Measurements from ENCODE around the gene HOXD3. TPM values are rescaled to one million over a fixed set of nuclear protein-coding genes. Genes with fewer than 3 reads are reported as not detected.

HOXD3 gene
- total and polyA plus RNA-seq, 2 of the 8 experiments (the other 6 are each of a cell fraction or from before 2014, with no cell fraction given), result not detected

DNA sequence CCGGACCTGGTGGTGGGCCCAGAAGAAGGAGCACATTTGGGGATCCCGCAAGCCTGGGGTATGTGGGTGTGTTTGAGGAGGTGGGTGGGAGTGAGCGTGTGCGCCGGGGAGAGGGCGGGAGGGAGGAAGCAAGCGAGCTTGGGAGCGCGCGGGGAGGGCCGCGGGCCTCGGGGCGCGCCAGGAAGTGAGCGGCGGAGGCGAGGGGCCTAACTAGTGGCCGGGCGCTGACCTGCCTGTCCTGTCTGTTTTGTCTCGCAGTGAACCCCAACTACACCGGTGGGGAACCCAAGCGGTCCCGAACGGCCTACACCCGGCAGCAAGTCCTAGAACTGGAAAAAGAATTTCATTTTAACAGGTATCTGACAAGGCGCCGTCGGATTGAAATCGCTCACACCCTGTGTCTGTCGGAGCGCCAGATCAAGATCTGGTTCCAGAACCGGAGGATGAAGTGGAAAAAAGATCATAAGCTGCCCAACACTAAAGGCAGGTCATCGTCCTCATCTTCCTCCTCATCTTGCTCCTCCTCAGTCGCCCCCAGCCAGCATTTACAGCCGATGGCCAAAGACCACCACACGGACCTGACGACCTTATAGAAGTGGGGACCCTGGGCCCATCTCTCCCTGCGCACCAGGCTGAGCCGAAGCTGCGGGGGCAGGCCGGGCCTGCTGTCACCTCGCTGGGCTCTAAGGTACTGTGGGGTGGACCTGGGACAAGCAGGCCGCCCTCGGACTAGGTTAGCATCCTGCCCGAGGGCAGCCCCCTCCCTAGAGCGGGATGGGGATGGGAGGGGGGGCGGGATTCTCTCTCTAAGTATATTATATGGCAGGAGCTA is 4.5 kb upstream of the HOXD3 start:
- no peak overlapping the region for H2AFZ ChIP-seq (ENCODE audit: low read length)
- WGBS, 2 experiments (ENCODE audit: extremely low coverage in 1 of 2, insufficient coverage in 1 of 2, insufficient read length in 1 of 2, insufficient replicate concordance in 2 of 2, low coverage in 1 of 2, low lambda C conversion rate in 2 of 2, missing lambda C conversion rate in 1 of 2), result 12% methylated on average over 30 of the region's 48 CpGs; no CpG with 5 or more reads in 1 of the 2 experiments
- H2AK5ac ChIP-seq (ENCODE audit: low read depth, low read length), result no peak overlapping the region
- peaks cover 0 to 15% (median 0%) of the 10 kb centered on the region in 4 experiments; a peak in 1 of 8 replicates for H3K36me3 ChIP-seq (ENCODE audit: control insufficient read depth in 2 of 4, insufficient read depth in 4 of 4, low read length in 3 of 4)
- no peak overlapping the region for H3K18ac ChIP-seq (ENCODE audit: extremely low read depth, low read length)
- H4K8ac ChIP-seq (ENCODE audit: extremely low read depth, insufficient read depth, low read length), result no peak overlapping the region
- H3K9me3 ChIP-seq (ENCODE audit: insufficient read depth in 2 of 2, low read depth in 1 of 2, low read length in 1 of 2), result no peaks in the 10 kb centered on the region
- peaks cover 0 to 10% (median 2%) of the 10 kb centered on the region in 4 experiments; a peak in 4 of 7 replicates for H3K4me1 ChIP-seq (replicated peaks in 1 of 4; ENCODE audit: control insufficient read depth in 3 of 4, insufficient read depth in 4 of 4, low read length in 3 of 4)
- peak overlapping the region; percentile 48; a peak in 3 of 4 replicates for H3K4me2 ChIP-seq (ENCODE audit: insufficient read depth in 1 of 2, low read depth in 2 of 2, low read length in 2 of 2)
- no peak overlapping the region for H2BK5ac ChIP-seq (ENCODE audit: low read depth, low read length)
- no peaks in the 10 kb centered on the region for H3K79me1 ChIP-seq (ENCODE audit: low read depth, low read length)
- no peak for FAIRE-seq
- H3K9ac ChIP-seq (replicated peaks in 1 of 4; ENCODE audit: extremely low read depth in 1 of 4, low read depth in 3 of 4, low read length in 3 of 4), result no peak overlapping the region
- no peak overlapping the region for H3K4ac ChIP-seq (replicated peaks; ENCODE audit: insufficient read length, low read depth, low read length)
- peaks cover 97 to 100% (median 100%) of the 10 kb centered on the region in 4 experiments for H3K27me3 ChIP-seq (replicated peaks in 1 of 4; ENCODE audit: control insufficient read depth in 3 of 4, extremely low read depth in 1 of 4, insufficient read depth in 3 of 4, low read length in 3 of 4)
- H2BK120ac ChIP-seq (replicated peaks; ENCODE audit: low read depth, low read length), result no peak overlapping the region
- no peak overlapping the region for H2BK15ac ChIP-seq (ENCODE audit: low read length)
- no peaks in the 10 kb centered on the region for H3K79me2 ChIP-seq (ENCODE audit: control insufficient read depth in 1 of 2, insufficient read depth in 2 of 2, low read length in 2 of 2)
- POLR2A ChIA-PET (ENCODE audit: partially characterized antibody), result no interaction called here
- H3K23ac ChIP-seq (ENCODE audit: insufficient read length), result no peak overlapping the region
- H4K91ac ChIP-seq (replicated peaks; ENCODE audit: insufficient read length, low read length), result no peak overlapping the region
- H3K14ac ChIP-seq (ENCODE audit: insufficient read length), result no peak overlapping the region
- no peak overlapping the region for H2BK12ac ChIP-seq (ENCODE audit: low read depth, low read length)
- H3K4me3 ChIP-seq (ENCODE audit: extremely low read depth in 1 of 4, insufficient read depth in 2 of 4, low read depth in 3 of 4, low read length in 4 of 4), result no peak overlapping the region
- TF ChIP-seq CEBPB (IDR thresholded peaks at IDR 0.05; ENCODE audit: low read depth, low read length) (no peak), HDAC6 (IDR thresholded peaks at IDR 0.05; ENCODE audit: low read depth, low read length) (no peak), EZH2 (IDR thresholded peaks at IDR 0.05; ENCODE audit: low read depth, low read length, severe bottlenecking) (peak; percentile 87), RNF2 (IDR thresholded peaks at IDR 0.05; ENCODE audit: borderline replicate concordance, low read depth, low read length, missing control alignments, poor library complexity, severe bottlenecking) (peak; percentile 75), TEAD4 (IDR thresholded peaks at IDR 0.05; ENCODE audit: low read depth, low read length) (no peak), SP2 (IDR thresholded peaks at IDR 0.05; ENCODE audit: low read length) (no peak), POLR2A (IDR thresholded peaks at IDR 0.05; ENCODE audit: control extremely low read depth in 1 of 2, low read depth in 2 of 2, low read length in 2 of 2) (no peak), PHF8 (conservative IDR thresholded peaks at IDR 0.05; ENCODE audit: low read depth, low read length) (no peak), EGR1 (IDR thresholded peaks at IDR 0.05; ENCODE audit: borderline replicate concordance, low read depth, low read length) (no peak), SUZ12 (IDR thresholded peaks at IDR 0.05; ENCODE audit: low read length) (peak; percentile 63), GABPA (IDR thresholded peaks at IDR 0.05; ENCODE audit: borderline replicate concordance, insufficient read depth, low read length) (no peak), EP300 (IDR thresholded peaks at IDR 0.05; ENCODE audit: borderline replicate concordance in 1 of 2, low read depth in 2 of 2, low read length in 2 of 2) (no peak)
- H3K27ac ChIP-seq (ENCODE audit: low read depth, low read length), result no peak overlapping the region
- H4K5ac ChIP-seq (ENCODE audit: insufficient read length, low read depth, low read length), result no peak overlapping the region
- CTCF ChIA-PET (ENCODE audit: partially characterized antibody), result interaction anchor here (1.2 to 3.9 kb wide), 4 partner anchors 9 to 23 kb away, joined by 3 to 17 read pairs (median 12); no protein-coding TSS in a partner anchor
- no peak overlapping the region for H3K56ac ChIP-seq (replicated peaks; ENCODE audit: insufficient read length, low read depth, low read length)
- peaks cover 12 to 42% of the 10 kb centered on the region in 2 experiments for H4K20me1 ChIP-seq (replicated peaks in 1 of 2; ENCODE audit: control insufficient read depth in 1 of 2, insufficient read depth in 2 of 2, low read length in 2 of 2)
- no peak overlapping the region for H2BK20ac ChIP-seq (ENCODE audit: low read length)
- peaks cover 2% of the 10 kb centered on the region; the same call in 1 of the 2 replicates for H3K23me2 ChIP-seq (ENCODE audit: low read depth, low read length)
- no peak for DNase-seq (ENCODE audit: low read depth in 1 of 2, low spot score in 2 of 2)
